ENCODE measurements around the gene CDHR2.
"Not testable (repeated sequence)": the region's sequence is repeated elsewhere in the genome, so short reads cannot be mapped to it uniquely, and the experiment has no call there.

Gene CDHR2

DNA sequence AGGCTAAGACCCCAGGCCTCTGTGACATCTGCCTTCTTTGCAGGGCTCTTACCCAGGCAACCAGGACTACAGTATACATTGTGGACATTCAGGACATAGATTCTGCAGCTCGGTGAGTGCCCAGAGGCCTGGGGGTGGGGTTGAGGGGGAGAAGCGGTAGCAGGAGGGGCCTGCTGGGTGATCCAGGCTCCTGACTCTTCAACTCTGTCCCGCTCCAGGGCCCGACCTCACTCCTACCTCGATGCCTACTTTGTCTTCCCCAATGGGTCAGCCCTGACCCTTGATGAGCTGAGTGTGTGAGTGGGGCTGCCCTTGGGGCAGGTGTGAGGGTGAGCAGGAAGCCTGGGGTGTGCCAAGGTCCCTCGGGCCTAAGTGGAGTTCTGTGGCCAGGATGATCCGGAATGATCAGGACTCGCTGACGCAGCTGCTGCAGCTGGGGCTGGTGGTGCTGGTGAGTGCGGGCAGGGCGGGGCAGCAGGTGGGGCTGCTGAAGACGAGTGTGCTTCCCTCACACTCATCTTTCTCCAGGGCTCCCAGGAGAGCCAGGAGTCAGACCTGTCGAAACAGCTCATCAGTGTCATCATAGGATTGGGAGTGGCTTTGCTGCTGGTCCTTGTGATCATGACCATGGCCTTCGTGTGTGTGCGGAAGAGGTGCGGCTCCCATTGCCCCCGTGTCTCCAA is 41.0 kb downstream of the CDHR2 start:
- TF ChIP-seq, protein P1, sequence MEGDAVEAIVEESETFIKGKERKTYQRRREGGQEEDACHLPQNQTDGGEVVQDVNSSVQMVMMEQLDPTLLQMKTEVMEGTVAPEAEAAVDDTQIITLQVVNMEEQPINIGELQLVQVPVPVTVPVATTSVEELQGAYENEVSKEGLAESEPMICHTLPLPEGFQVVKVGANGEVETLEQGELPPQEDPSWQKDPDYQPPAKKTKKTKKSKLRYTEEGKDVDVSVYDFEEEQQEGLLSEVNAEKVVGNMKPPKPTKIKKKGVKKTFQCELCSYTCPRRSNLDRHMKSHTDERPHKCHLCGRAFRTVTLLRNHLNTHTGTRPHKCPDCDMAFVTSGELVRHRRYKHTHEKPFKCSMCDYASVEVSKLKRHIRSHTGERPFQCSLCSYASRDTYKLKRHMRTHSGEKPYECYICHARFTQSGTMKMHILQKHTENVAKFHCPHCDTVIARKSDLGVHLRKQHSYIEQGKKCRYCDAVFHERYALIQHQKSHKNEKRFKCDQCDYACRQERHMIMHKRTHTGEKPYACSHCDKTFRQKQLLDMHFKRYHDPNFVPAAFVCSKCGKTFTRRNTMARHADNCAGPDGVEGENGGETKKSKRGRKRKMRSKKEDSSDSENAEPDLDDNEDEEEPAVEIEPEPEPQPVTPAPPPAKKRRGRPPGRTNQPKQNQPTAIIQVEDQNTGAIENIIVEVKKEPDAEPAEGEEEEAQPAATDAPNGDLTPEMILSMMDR (IDR thresholded peaks at IDR 0.05; ENCODE audit: extremely low read depth, missing control alignments) = no peak
- DNase-seq (ENCODE audit: low spot score) = no peak

DNA sequence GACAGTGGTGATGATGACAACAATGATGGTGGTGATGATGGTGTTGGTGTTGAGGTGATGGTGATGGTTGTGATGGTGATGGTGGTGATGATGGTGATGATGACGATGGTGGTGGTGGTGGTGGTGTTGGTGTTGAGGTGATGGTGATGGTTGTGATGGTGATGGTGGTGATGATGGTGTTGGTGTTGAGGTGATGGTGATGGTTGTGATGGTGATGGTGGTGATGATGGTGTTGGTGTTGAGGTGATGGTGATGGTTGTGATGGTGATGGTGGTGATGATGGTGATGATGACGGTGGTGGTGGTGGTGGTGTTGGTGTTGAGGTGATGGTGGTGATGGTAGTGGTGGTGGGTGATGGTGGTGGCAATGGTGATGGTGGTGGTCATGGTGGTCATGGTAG is 42.5 kb downstream of the CDHR2 start:
- DNase-seq (ENCODE audit: low spot score) = not testable (repeated sequence)

DNA sequence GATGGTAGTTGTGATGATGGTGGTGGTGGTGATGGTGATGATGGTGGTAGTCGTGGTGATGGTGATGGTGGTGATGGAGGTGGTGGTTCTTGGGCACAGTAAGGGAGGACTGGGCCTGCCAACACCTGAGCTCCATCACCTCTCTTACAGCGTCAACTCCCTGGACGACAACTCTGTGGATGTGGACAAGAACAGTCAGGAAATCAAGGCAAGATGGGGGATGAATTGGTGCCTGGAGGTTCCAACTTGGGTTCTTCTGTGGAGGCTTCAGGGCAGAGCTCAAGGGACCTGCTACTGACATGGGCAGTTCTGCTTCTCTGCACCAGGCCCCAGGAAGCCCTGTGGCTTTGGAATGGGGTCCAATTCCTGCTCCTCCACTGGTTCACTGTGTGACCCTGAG is 43.4 kb downstream of the CDHR2 start:
- TF ChIP-seq, protein P1 (IDR thresholded peaks at IDR 0.05; ENCODE audit: extremely low read depth, missing control alignments) = no peak
- no peak for DNase-seq (ENCODE audit: low spot score)

DNA sequence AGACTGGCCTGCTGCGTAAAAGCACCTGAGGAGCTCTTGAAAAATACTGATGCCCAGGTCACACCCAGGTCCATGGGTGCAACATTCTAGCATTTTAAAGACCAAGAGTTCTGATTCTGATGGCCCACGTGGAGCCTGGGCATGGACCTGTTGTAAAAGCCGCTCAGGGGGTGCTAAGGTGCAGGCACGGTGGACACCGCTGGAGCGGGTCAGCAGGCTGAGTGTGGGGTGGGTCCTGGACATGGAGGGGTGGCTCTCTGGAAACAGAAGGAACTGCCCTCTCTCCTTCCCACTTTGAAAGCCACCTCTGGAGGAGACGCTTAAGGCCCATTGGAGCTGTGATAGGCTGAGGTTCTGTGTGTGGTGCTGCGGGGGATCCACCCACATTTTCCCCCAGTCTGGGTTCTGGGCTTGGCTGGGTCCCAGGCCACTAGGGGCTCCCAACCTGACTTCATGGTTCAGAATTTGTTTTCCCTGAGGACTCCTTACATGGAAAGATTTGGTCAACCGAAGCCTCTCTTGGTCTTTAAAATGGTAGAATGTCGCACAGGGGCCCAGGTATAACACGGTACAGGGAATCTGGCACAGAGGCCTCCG is 44.2 kb downstream of the CDHR2 start:
- DNase-seq (ENCODE audit: low spot score) = no peak
- TF ChIP-seq, protein P1 (IDR thresholded peaks at IDR 0.05; ENCODE audit: extremely low read depth, missing control alignments) = no peak

DNA sequence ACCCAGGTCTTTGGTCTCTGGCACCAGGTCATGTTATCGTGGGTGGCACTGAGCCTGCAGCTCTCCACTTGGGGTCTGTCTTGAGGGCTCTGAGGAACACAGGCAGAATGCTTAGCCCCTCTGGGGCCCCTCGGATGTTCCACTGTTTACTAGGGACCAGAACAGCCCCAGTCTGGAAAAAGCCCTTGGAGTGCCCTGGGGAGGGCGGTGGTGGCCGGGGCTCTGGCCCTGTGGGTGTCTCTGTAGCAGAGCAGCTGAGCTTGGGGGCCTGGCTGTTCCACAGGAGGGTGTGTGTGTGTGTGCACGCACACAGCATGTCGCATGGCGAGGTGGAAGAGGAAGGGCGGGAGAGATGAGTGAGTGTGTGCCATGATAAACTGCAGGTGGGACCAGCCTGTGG is 45.4 kb downstream of the CDHR2 start:
- TF ChIP-seq, protein P1 (IDR thresholded peaks at IDR 0.05; ENCODE audit: extremely low read depth, missing control alignments) = no peak
- no peak for DNase-seq (ENCODE audit: low spot score)

DNA sequence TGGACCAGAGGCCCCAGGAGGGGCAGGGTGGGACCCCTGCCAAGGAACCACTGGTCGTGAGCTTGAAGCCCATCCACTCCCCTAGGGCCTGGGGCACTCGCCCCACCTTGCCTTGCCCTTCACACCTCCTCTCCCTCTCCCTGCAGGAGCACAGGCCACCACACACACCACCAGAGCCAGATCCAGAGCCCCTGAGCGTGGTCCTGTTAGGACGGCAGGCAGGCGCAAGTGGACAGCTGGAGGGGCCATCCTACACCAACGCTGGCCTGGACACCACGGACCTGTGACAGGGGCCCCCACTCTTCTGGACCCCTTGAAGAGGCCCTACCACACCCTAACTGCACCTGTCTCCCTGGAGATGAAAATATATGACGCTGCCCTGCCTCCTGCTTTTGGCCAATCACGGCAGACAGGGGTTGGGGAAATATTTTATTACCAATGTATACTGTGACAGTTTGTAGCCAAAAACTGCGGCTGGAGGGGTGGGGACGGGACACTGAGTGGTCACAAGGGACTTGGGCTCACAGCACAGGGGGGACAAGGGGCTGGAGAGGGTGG is 46.3 kb downstream of the CDHR2 start:
- no peak for DNase-seq (ENCODE audit: low spot score)
- TF ChIP-seq, protein P1 (IDR thresholded peaks at IDR 0.05; ENCODE audit: extremely low read depth, missing control alignments) = no peak

DNA sequence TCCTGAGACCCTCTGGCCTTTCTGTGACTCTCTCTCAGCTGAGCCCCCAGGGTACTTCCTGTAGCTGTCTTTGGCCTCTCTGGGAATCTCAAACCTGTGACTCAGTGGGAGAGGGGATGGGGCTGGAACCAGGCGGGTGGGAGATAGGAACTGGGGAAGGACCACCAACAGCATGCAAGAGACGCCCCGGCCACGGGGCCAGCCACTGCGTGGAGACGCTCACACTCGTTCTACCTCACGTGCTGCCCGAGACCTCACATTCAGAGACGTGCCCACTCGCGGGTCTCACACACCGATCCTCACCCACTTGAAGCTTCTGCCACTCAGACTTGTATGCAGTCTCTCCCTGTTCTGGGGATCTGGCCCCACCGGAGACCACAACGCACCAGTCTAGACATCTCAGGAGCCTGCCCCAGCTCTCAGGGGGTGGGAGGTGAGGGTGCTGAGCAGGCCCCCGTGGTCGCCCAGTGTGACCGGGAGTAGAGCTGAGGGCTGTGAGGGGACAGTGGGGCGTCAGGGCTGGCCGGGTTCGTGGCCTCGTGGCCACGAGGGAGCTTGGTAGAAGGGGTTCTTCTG is 47.0 kb downstream of the CDHR2 start:
- no peak for DNase-seq (ENCODE audit: low spot score)
- TF ChIP-seq, protein P1 (IDR thresholded peaks at IDR 0.05; ENCODE audit: extremely low read depth, missing control alignments) = no peak
